CD4-positive, CD25-positive, alpha-beta regulatory T cell (primary cell): ENCODE data around the gene FHIP2A. TPM values are rescaled to one million over a fixed set of nuclear protein-coding genes. Genes with fewer than 3 reads are reported as not detected.
A peak's percentile ranks its signal among the peaks of the same experiment; 100 is the strongest.
"Not testable (repeated sequence)": the region's sequence is repeated elsewhere in the genome, so short reads cannot be mapped to it uniquely, and the experiment has no call there.

Experiments used
- ATAC-seq, 2 donors: fragments of 150-1000 bp; cut with Tn5 transposase; one replicate each; pipeline ENCODE4 v1.10.0; 2021; ENCODE audit warnings: low read depth in 2 of 2, moderate number of reproducible peaks in 2 of 2, moderate library complexity in 1 of 2
- DNase-seq, 3 donors: peaks; one replicate each; pipeline versions ENCODE4 v3.0.0 to v3.0.0-alpha.2; 2012 to 2022; ENCODE audit warnings: mixed read lengths in 1 of 3
- H3K27ac ChIP-seq: one replicate; pipeline ENCODE4 v1.7.0; 2013; ENCODE audit warnings: mild to moderate bottlenecking, low read length; ENCODE audit not compliant: insufficient read depth, poor library complexity, severe bottlenecking
- H3K27me3 ChIP-seq: one replicate; pipeline ENCODE4 v1.7.0; 2013; ENCODE audit warnings: low read length; ENCODE audit not compliant: control insufficient read depth, insufficient read depth
- H3K36me3 ChIP-seq: one replicate; pipeline ENCODE4 v1.7.0; 2013; ENCODE audit warnings: mild to moderate bottlenecking, low read length, moderate library complexity; ENCODE audit not compliant: control insufficient read depth, insufficient read depth
- H3K4me1 ChIP-seq: 2 replicates; pipeline ENCODE4 v1.7.0; 2013; ENCODE audit warnings: mild to moderate bottlenecking, low read length; ENCODE audit not compliant: insufficient read depth, control insufficient read depth, poor library complexity, severe bottlenecking
- H3K4me3 ChIP-seq: one replicate; pipeline ENCODE4 v1.7.0; 2013; ENCODE audit warnings: low read depth, mild to moderate bottlenecking, low read length, moderate library complexity
- H3K9me3 ChIP-seq, 2 experiments: 1 replicate in 1 of 2; 2 replicates in 1 of 2; pipeline ENCODE4 v1.7.0; 2013; ENCODE audit warnings: low read length in 2 of 2, mild to moderate bottlenecking in 1 of 2, moderate library complexity in 1 of 2; ENCODE audit not compliant: control insufficient read depth in 2 of 2
- H3K27ac Mint-ChIP-seq, 3 donors: one replicate each; pipeline ENCODE4 v1.8.0; 2020 to 2022; ENCODE audit warnings: mild to moderate bottlenecking in 3 of 3, mixed read lengths in 3 of 3, moderate library complexity in 2 of 3
- H3K27me3 Mint-ChIP-seq: one replicate; pipeline ENCODE4 v1.8.0; 2022; ENCODE audit warnings: mild to moderate bottlenecking, mixed read lengths
- H3K36me3 Mint-ChIP-seq: one replicate; pipeline ENCODE4 v1.8.0; 2020; ENCODE audit warnings: mixed read lengths
- H3K4me1 Mint-ChIP-seq, 4 donors: one replicate each; pipeline ENCODE4 v1.8.0; 2020 to 2022; ENCODE audit warnings: mixed read lengths in 4 of 4, mild to moderate bottlenecking in 1 of 4
- H3K4me3 Mint-ChIP-seq, 4 donors: one replicate each; pipeline ENCODE4 v1.8.0; 2020 to 2022; ENCODE audit warnings: mild to moderate bottlenecking in 4 of 4, mixed read lengths in 4 of 4, moderate library complexity in 3 of 4
- H3K9me3 Mint-ChIP-seq, 7 donors: one replicate each; pipeline ENCODE4 v1.8.0; 2020 to 2022; ENCODE audit warnings: mixed read lengths in 7 of 7, mild to moderate bottlenecking in 3 of 7, moderate library complexity in 2 of 7
- polyA plus RNA-seq, 4 donors: library from polyadenylated mRNA; unstranded; fragments of 300-500 nt; fragmentation: Illumina TruSeq; gene quantifications; one replicate each; pipeline ENCODE4 v1.2.3, GENCODE V29; 2021
- total RNA-seq: library from RNA; stranded (reverse); gene quantifications from one replicate; pipeline ENCODE4 v1.2.3, GENCODE V29; 2022

FHIP2A gene, protein sequence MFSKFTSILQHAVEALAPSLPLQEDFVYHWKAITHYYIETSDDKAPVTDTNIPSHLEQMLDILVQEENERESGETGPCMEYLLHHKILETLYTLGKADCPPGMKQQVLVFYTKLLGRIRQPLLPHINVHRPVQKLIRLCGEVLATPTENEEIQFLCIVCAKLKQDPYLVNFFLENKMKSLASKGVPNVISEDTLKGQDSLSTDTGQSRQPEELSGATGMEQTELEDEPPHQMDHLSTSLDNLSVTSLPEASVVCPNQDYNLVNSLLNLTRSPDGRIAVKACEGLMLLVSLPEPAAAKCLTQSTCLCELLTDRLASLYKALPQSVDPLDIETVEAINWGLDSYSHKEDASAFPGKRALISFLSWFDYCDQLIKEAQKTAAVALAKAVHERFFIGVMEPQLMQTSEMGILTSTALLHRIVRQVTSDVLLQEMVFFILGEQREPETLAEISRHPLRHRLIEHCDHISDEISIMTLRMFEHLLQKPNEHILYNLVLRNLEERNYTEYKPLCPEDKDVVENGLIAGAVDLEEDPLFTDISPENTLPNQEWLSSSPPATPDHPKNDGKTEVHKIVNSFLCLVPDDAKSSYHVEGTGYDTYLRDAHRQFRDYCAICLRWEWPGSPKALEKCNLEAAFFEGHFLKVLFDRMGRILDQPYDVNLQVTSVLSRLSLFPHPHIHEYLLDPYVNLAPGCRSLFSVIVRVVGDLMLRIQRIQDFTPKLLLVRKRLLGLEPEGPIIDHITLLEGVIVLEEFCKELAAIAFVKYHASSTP
- total RNA-seq (85.5 TPM), polyA plus RNA-seq (10 to 100 TPM; 22.3 to 41.2 (median 28.2) TPM)

- Histone ChIP-seq H3K4me3 (peak within 1 kb of the TSS; percentile 99), H3K36me3 (no peaks in the 10 kb centered on the region), H3K4me1 (peaks cover 48% of the 10 kb centered on the region), H3K27me3 (no peaks in the 10 kb centered on the region), H3K9me3 (no peaks in the 10 kb centered on the region), H3K27ac (peak within 1 kb of the TSS; percentile 71)
- H3K27me3 Mint-ChIP-seq, result no peaks in the 10 kb centered on the region
- peaks cover 31 to 65% (median 54%) of the 10 kb centered on the region in 4 donors for H3K4me1 Mint-ChIP-seq
- H3K36me3 Mint-ChIP-seq, result peaks cover 2% of the 10 kb centered on the region
- DNase-seq, result peak; percentile 75 to 86 (median 81)
- peak within 1 kb of the TSS; percentile 93 to 97 (median 96) for H3K4me3 Mint-ChIP-seq
- peak within 1 kb of the TSS; percentile 93 to 97 (median 93) for H3K27ac Mint-ChIP-seq
- peak; percentile 94 to 96 for ATAC-seq
- peaks cover 0 to 2% (median 0%) of the 10 kb centered on the region in 7 donors for H3K9me3 Mint-ChIP-seq
Observed at GRCh38 chr10:114821293-114821914, at the start of gene FHIP2A. Gene FHIP2A (plus strand): TSS chr10:114821780. CDS start chr10:114822079, 299 bp downstream.

- H3K27me3 Mint-ChIP-seq, result peaks cover 5% of the 10 kb centered on the region
- H3K9me3 ChIP-seq, result no peaks in the 10 kb centered on the region
- no peak overlapping the region for H3K4me3 Mint-ChIP-seq
Observed at GRCh38 chr10:114772496-114773196, 48.9 kb upstream of the FHIP2A start.

GRCh38 chr10:114773197-114773532 lies 48.4 kb upstream of the FHIP2A start:
- H3K4me3 Mint-ChIP-seq, result no peak overlapping the region
- DNase-seq (peak in 1 of 3 donors; percentile 35), ATAC-seq (no peak)
- H3K4me3 ChIP-seq, result no peak overlapping the region
- peaks cover 4% of the 10 kb centered on the region for H3K27me3 Mint-ChIP-seq
- H3K9me3 Mint-ChIP-seq, result no peaks in the 10 kb centered on the region
- H3K36me3 Mint-ChIP-seq, result no peaks in the 10 kb centered on the region
- H3K27ac Mint-ChIP-seq, result peak overlapping the region in 1 of 3 donors; percentile 3
- peaks cover 4% of the 10 kb centered on the region for H3K4me1 ChIP-seq
- H3K9me3 ChIP-seq, result no peaks in the 10 kb centered on the region
- peaks cover 8 to 21% (median 18%) of the 10 kb centered on the region in 4 donors for H3K4me1 Mint-ChIP-seq
- no peaks in the 10 kb centered on the region for H3K27me3 ChIP-seq
- no peak overlapping the region for H3K27ac ChIP-seq
- H3K36me3 ChIP-seq, result no peaks in the 10 kb centered on the region

More at GRCh38 chr10:114772496-114773196, 48.9 kb upstream of the FHIP2A start:
- H3K4me3 ChIP-seq, result no peak overlapping the region
- H3K4me1 ChIP-seq, result peaks cover 5% of the 10 kb centered on the region
- Mint-ChIP-seq H3K36me3 (no peaks in the 10 kb centered on the region), H3K9me3 (no peaks in the 10 kb centered on the region), H3K4me1 (peaks cover 8 to 21% (median 18%) of the 10 kb centered on the region in 4 donors), H3K27ac (no peak overlapping the region)
- no peak for DNase-seq
- no peak overlapping the region for H3K27ac ChIP-seq
- H3K27me3 ChIP-seq, result no peaks in the 10 kb centered on the region
- ATAC-seq, result no peak
- no peaks in the 10 kb centered on the region for H3K36me3 ChIP-seq

DNA sequence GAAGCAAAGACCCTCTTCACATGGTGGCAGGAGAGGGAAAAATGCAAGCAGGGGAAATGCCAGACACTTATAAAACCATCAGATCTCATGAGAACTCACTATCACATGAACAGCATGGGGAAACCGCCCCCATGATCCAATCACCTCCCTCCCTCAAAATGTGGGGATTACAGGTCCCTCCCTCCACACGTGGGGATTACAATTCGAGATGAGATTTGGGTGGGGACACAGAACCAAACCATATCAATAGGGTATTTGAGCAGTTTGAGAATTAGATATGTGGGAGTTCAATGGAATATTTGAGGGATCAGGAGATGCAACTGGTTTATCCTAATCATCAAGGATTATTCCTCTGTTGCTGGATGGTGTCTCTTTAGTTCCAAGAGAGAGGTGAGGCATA lies 46.5 kb upstream of the FHIP2A start:
- H3K36me3 Mint-ChIP-seq, ATAC-seq, H3K4me3 Mint-ChIP-seq, H3K9me3 ChIP-seq, H3K36me3 ChIP-seq, H3K9me3 Mint-ChIP-seq, H3K27me3 ChIP-seq, H3K27ac Mint-ChIP-seq, H3K4me3 ChIP-seq, H3K4me1 ChIP-seq, H3K27ac ChIP-seq, H3K27me3 Mint-ChIP-seq, DNase-seq: not testable (repeated sequence)
- peaks cover 7 to 14% (median 9%) of the 10 kb centered on the region in 4 donors for H3K4me1 Mint-ChIP-seq

DNA sequence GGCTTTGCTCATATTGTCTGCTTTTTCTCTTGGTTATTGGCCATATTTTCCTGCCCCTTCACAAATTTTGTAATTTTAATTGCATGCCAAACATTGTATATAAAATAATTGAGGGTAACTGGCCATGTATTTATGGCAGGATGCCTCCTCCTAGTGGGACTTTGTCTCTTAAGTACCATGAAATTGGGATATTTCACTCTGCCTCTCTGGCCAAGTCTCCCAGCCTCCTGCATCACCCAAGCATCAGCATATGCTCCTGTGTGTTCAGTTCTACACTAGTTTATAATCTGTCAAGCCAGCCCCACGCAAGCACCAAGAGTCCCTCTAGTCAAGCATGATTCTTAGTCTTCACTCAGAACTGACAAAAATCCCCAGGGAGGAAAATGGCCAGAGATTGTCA lies 44.2 kb upstream of the FHIP2A start:
- no peaks in the 10 kb centered on the region for H3K9me3 ChIP-seq
- Mint-ChIP-seq H3K4me1 (peaks cover 4 to 18% (median 11%) of the 10 kb centered on the region in 4 donors), H3K4me3 (no peak overlapping the region), H3K36me3 (no peaks in the 10 kb centered on the region), H3K27me3 (no peaks in the 10 kb centered on the region), H3K27ac (no peak overlapping the region), H3K9me3 (no peaks in the 10 kb centered on the region)
- no peak for ATAC-seq
- H3K36me3 ChIP-seq, result no peaks in the 10 kb centered on the region
- DNase-seq, result no peak
- no peaks in the 10 kb centered on the region for H3K4me1 ChIP-seq
- no peaks in the 10 kb centered on the region for H3K27me3 ChIP-seq
- H3K27ac ChIP-seq, result no peak overlapping the region
- no peak overlapping the region for H3K4me3 ChIP-seq

GRCh38 chr10:114779803-114780576 lies 41.6 kb upstream of the FHIP2A start:
- Histone ChIP-seq H3K9me3 (no peaks in the 10 kb centered on the region), H3K27ac (no peak overlapping the region), H3K27me3 (no peaks in the 10 kb centered on the region), H3K4me1 (no peaks in the 10 kb centered on the region), H3K36me3 (no peaks in the 10 kb centered on the region), H3K4me3 (no peak overlapping the region)
- H3K27me3 Mint-ChIP-seq, result no peaks in the 10 kb centered on the region
- H3K4me3 Mint-ChIP-seq, result no peak overlapping the region
- peaks cover 2 to 18% (median 7%) of the 10 kb centered on the region in 4 donors for H3K4me1 Mint-ChIP-seq
- peaks cover 7% of the 10 kb centered on the region for H3K36me3 Mint-ChIP-seq
- no peak for DNase-seq
- no peak for ATAC-seq
- H3K9me3 Mint-ChIP-seq, result peaks cover 0 to 2% (median 0%) of the 10 kb centered on the region in 7 donors
- H3K27ac Mint-ChIP-seq, result no peak overlapping the region
